Measurements from ENCODE around the gene ZNF804B.

Gene ZNF804B

DNA sequence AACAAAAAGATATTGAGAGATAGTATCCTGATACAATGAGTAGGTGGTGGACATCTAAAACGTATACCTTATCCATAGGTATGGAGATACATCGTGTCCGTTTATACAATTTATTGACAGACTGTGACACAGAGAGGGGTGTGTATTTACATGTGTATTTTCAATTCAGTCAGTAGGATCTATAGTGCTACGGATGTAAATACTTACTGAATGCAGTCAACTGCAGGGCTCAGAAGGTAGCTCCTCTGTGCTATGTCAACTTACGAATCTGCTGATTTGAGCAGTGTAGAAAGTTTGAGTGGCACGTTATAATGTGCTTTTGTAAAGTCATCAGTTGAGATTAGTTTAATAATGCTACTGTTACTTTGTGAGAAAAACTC, 626 bp downstream of the ZNF804B start (continued):
- TF ChIP-seq, protein P1, sequence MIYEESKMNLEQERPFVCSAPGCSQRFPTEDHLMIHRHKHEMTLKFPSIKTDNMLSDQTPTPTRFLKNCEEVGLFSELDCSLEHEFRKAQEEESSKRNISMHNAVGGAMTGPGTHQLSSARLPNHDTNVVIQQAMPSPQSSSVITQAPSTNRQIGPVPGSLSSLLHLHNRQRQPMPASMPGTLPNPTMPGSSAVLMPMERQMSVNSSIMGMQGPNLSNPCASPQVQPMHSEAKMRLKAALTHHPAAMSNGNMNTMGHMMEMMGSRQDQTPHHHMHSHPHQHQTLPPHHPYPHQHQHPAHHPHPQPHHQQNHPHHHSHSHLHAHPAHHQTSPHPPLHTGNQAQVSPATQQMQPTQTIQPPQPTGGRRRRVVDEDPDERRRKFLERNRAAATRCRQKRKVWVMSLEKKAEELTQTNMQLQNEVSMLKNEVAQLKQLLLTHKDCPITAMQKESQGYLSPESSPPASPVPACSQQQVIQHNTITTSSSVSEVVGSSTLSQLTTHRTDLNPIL (CRISPR knock-in tag; IDR thresholded peaks at IDR 0.05; ENCODE audit: low read depth): no peak
- no peak for TF ChIP-seq ARNTL (CRISPR knock-in tag; IDR thresholded peaks at IDR 0.05; ENCODE audit: borderline replicate concordance, low read depth)

- no peak for TF ChIP-seq ISL1 (CRISPR knock-in tag; IDR thresholded peaks at IDR 0.05)
- TF ChIP-seq PPARA (CRISPR knock-in tag; IDR thresholded peaks at IDR 0.05; ENCODE audit: borderline replicate concordance): no peak
- no peak for ATAC-seq
These were observed 2.3 kb downstream of the ZNF804B start for GRCh38 chr7:88761779-88762178.

GRCh38 chr7:88771417-88771816, 11.9 kb downstream of the ZNF804B start:
- TF ChIP-seq, protein P1 (CRISPR knock-in tag; IDR thresholded peaks at IDR 0.05; ENCODE audit: low read depth): no peak
- TF ChIP-seq ISL1 (CRISPR knock-in tag; IDR thresholded peaks at IDR 0.05): no peak
- TF ChIP-seq CSDC2 (CRISPR knock-in tag; IDR thresholded peaks at IDR 0.05): no peak
- no peak for TF ChIP-seq ESRRG (CRISPR knock-in tag; IDR thresholded peaks at IDR 0.05)
- no peak for TF ChIP-seq OSR1 (CRISPR knock-in tag; IDR thresholded peaks at IDR 0.05)
- TF ChIP-seq TCF4 (CRISPR knock-in tag; IDR thresholded peaks at IDR 0.05; ENCODE audit: borderline replicate concordance): no peak
- TF ChIP-seq ARNTL (CRISPR knock-in tag; IDR thresholded peaks at IDR 0.05; ENCODE audit: borderline replicate concordance, low read depth): no peak
- no peak for TF ChIP-seq GLIS3 (CRISPR knock-in tag; IDR thresholded peaks at IDR 0.05)
- no peak for TF ChIP-seq ZNF70 (CRISPR knock-in tag; IDR thresholded peaks at IDR 0.05)
- no peak for TF ChIP-seq ZFP30 (CRISPR knock-in tag; IDR thresholded peaks at IDR 0.05)
- TF ChIP-seq ZC3H10 (CRISPR knock-in tag; IDR thresholded peaks at IDR 0.05): no peak
- no peak for TF ChIP-seq TOX (CRISPR knock-in tag; IDR thresholded peaks at IDR 0.05; ENCODE audit: borderline replicate concordance)
- no peak for ATAC-seq

DNA sequence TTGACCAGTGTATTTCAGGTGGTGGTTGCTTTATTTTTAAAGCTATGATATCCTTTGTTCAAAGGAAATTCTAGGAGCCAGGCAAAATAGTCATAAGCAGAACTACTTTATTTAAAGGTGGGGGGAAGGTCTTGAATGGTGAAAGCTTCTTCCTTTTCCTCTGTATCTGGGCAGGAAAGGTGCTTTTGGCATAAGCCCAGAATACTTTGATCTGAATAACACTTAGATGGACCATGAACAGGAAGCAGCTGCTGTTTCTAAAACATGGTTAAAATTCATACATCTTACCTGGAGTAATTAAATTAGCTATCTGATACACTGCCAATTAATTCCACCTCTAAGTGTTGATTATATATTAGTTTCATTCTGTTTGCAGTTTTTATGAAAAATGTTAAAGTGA, 13.3 kb downstream of the ZNF804B start:
- no peak for TF ChIP-seq ISL1 (CRISPR knock-in tag; IDR thresholded peaks at IDR 0.05)
- TF ChIP-seq TCF4 (CRISPR knock-in tag; IDR thresholded peaks at IDR 0.05; ENCODE audit: borderline replicate concordance): no peak
- TF ChIP-seq ZNF70 (CRISPR knock-in tag; IDR thresholded peaks at IDR 0.05): no peak
- TF ChIP-seq OSR1 (CRISPR knock-in tag; IDR thresholded peaks at IDR 0.05): no peak
- no peak for TF ChIP-seq ARNTL (CRISPR knock-in tag; IDR thresholded peaks at IDR 0.05; ENCODE audit: borderline replicate concordance, low read depth)
- TF ChIP-seq, protein P2, sequence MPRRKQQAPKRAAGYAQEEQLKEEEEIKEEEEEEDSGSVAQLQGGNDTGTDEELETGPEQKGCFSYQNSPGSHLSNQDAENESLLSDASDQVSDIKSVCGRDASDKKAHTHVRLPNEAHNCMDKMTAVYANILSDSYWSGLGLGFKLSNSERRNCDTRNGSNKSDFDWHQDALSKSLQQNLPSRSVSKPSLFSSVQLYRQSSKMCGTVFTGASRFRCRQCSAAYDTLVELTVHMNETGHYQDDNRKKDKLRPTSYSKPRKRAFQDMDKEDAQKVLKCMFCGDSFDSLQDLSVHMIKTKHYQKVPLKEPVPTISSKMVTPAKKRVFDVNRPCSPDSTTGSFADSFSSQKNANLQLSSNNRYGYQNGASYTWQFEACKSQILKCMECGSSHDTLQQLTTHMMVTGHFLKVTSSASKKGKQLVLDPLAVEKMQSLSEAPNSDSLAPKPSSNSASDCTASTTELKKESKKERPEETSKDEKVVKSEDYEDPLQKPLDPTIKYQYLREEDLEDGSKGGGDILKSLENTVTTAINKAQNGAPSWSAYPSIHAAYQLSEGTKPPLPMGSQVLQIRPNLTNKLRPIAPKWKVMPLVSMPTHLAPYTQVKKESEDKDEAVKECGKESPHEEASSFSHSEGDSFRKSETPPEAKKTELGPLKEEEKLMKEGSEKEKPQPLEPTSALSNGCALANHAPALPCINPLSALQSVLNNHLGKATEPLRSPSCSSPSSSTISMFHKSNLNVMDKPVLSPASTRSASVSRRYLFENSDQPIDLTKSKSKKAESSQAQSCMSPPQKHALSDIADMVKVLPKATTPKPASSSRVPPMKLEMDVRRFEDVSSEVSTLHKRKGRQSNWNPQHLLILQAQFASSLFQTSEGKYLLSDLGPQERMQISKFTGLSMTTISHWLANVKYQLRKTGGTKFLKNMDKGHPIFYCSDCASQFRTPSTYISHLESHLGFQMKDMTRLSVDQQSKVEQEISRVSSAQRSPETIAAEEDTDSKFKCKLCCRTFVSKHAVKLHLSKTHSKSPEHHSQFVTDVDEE (CRISPR knock-in tag; IDR thresholded peaks at IDR 0.05): no peak
- TF ChIP-seq ESRRG (CRISPR knock-in tag; IDR thresholded peaks at IDR 0.05): no peak
- TF ChIP-seq ZFP30 (CRISPR knock-in tag; IDR thresholded peaks at IDR 0.05): no peak
- TF ChIP-seq, protein P3, sequence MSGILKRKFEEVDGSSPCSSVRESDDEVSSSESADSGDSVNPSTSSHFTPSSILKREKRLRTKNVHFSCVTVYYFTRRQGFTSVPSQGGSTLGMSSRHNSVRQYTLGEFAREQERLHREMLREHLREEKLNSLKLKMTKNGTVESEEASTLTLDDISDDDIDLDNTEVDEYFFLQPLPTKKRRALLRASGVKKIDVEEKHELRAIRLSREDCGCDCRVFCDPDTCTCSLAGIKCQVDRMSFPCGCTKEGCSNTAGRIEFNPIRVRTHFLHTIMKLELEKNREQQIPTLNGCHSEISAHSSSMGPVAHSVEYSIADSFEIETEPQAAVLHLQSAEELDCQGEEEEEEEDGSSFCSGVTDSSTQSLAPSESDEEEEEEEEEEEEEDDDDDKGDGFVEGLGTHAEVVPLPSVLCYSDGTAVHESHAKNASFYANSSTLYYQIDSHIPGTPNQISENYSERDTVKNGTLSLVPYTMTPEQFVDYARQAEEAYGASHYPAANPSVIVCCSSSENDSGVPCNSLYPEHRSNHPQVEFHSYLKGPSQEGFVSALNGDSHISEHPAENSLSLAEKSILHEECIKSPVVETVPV (CRISPR knock-in tag; IDR thresholded peaks at IDR 0.05): no peak
- no peak for TF ChIP-seq RARB (CRISPR knock-in tag; IDR thresholded peaks at IDR 0.05)
- TF ChIP-seq GLIS3 (CRISPR knock-in tag; IDR thresholded peaks at IDR 0.05): no peak
- TF ChIP-seq, protein P1 (CRISPR knock-in tag; IDR thresholded peaks at IDR 0.05; ENCODE audit: low read depth): no peak
- TF ChIP-seq, protein P4, sequence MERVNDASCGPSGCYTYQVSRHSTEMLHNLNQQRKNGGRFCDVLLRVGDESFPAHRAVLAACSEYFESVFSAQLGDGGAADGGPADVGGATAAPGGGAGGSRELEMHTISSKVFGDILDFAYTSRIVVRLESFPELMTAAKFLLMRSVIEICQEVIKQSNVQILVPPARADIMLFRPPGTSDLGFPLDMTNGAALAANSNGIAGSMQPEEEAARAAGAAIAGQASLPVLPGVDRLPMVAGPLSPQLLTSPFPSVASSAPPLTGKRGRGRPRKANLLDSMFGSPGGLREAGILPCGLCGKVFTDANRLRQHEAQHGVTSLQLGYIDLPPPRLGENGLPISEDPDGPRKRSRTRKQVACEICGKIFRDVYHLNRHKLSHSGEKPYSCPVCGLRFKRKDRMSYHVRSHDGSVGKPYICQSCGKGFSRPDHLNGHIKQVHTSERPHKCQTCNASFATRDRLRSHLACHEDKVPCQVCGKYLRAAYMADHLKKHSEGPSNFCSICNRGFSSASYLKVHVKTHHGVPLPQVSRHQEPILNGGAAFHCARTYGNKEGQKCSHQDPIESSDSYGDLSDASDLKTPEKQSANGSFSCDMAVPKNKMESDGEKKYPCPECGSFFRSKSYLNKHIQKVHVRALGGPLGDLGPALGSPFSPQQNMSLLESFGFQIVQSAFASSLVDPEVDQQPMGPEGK (CRISPR knock-in tag; IDR thresholded peaks at IDR 0.05; ENCODE audit: borderline replicate concordance): no peak
- TF ChIP-seq ZNF8 (CRISPR knock-in tag; IDR thresholded peaks at IDR 0.05): no peak
- TF ChIP-seq ZC3H10 (CRISPR knock-in tag; IDR thresholded peaks at IDR 0.05): no peak
- TF ChIP-seq, protein P5, sequence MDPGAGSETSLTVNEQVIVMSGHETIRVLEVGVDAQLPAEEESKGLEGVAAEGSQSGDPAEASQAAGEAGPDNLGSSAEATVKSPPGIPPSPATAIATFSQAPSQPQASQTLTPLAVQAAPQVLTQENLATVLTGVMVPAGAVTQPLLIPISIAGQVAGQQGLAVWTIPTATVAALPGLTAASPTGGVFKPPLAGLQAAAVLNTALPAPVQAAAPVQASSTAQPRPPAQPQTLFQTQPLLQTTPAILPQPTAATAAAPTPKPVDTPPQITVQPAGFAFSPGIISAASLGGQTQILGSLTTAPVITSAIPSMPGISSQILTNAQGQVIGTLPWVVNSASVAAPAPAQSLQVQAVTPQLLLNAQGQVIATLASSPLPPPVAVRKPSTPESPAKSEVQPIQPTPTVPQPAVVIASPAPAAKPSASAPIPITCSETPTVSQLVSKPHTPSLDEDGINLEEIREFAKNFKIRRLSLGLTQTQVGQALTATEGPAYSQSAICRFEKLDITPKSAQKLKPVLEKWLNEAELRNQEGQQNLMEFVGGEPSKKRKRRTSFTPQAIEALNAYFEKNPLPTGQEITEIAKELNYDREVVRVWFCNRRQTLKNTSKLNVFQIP (CRISPR knock-in tag; IDR thresholded peaks at IDR 0.05; ENCODE audit: borderline replicate concordance, low read depth): no peak
- TF ChIP-seq SNAI2 (CRISPR knock-in tag; IDR thresholded peaks at IDR 0.05): no peak
- TF ChIP-seq CSDC2 (CRISPR knock-in tag; IDR thresholded peaks at IDR 0.05): no peak
- no peak for TF ChIP-seq ZNF565 (CRISPR knock-in tag; conservative IDR thresholded peaks at IDR 0.05; ENCODE audit: low read depth)
- no peak for TF ChIP-seq ZFP3 (CRISPR knock-in tag; IDR thresholded peaks at IDR 0.05)
- no peak for ATAC-seq

All from SK-N-SH treated with all-trans-retinoic acid at 6 μM for 48 hours (cell line).